ENCODE results near the gene KLHL21. TPM values are rescaled to one million over a fixed set of nuclear protein-coding genes. Genes with fewer than 3 reads are reported as not detected.
A peak's percentile ranks its signal among the peaks of the same experiment; 100 is the strongest.

The KLHL21 gene
- total and polyA plus RNA-seq, 12 donors, result 20.4 to 93.3 (median 69.6) TPM

GRCh38 chr1:6554031-6554906 is 48.4 kb downstream of the KLHL21 start, which contains the start of gene NOL9:
NOL9 (minus strand) TSS chr1:6554513; CDS start chr1:6554502, 11 bp downstream.
- H3K9me3 ChIP-seq, result no peaks in the 10 kb centered on the region
- 2 to 3% methylated on average over 86 to 87 of the region's 87 CpGs for WGBS, 2 donors
- intact Hi-C loops (cut with DNase I), result loop anchor here in 6 of 10 donors (1.0 to 10.0 kb wide), 9 partner anchors 25 to 93 kb away; partner anchors contain the start of genes ZBTB48 (in 3 of the 6) and KLHL21 (in 2 of the 6)
- H3K27ac ChIP-seq, result peak within 1 kb of the TSS; percentile 20 to 90 (median 85)
- peak; percentile 93 to 98 (median 96) for TF ChIP-seq CTCF (IDR thresholded peaks at IDR 0.05)
- peak within 1 kb of the TSS; percentile 79 to 100 (median 94) for H3K4me3 ChIP-seq
- no peaks in the 10 kb centered on the region for H3K27me3 ChIP-seq
- DNase-seq (peak; percentile 96), ATAC-seq (peak; percentile 96 to 99 (median 98))
- H3K36me3 ChIP-seq, result peaks cover 0 to 22% (median 12%) of the 10 kb centered on the region in 9 donors
- peaks cover 10 to 26% (median 22%) of the 10 kb centered on the region in 9 donors for H3K4me1 ChIP-seq

GRCh38 chr1:6547301-6547700 is 55.4 kb downstream of the KLHL21 start:
- peak in 3 of 9 donors; percentile 5 to 16 (median 11) for TF ChIP-seq CTCF (IDR thresholded peaks at IDR 0.05)
- intact Hi-C loops (cut with DNase I), result loop anchor here in 1 of 10 donors (5.0 kb wide), 1 partner anchor 60 kb away; no protein-coding TSS in a partner anchor
- ATAC-seq (peak in 2 of 8 donors; percentile 36 to 41), DNase-seq (no peak)
- 60 to 69% methylated on average over 4 of the region's 4 CpGs for WGBS, 2 donors
- H3K36me3 ChIP-seq, result peaks cover 0 to 89% (median 38%) of the 10 kb centered on the region in 9 donors
- H3K4me3 ChIP-seq, result no peak overlapping the region
- H3K27ac ChIP-seq, result peak overlapping the region in 5 of 10 donors; percentile 28 to 86 (median 63)
- H3K27me3 ChIP-seq, result no peaks in the 10 kb centered on the region
- peaks cover 0 to 30% (median 16%) of the 10 kb centered on the region in 9 donors for H3K4me1 ChIP-seq
- H3K9me3 ChIP-seq, result no peaks in the 10 kb centered on the region

GRCh38 chr1:6546326-6546725 is 56.3 kb downstream of the KLHL21 start:
- H3K27ac ChIP-seq, result peak overlapping the region in 9 of 10 donors; percentile 30 to 86 (median 64)
- no peak overlapping the region for H3K4me3 ChIP-seq
- ATAC-seq (peak in 7 of 8 donors; percentile 56 to 89 (median 79)), DNase-seq (peak in 1 of 2 donors; percentile 15)
- no peaks in the 10 kb centered on the region for H3K9me3 ChIP-seq
- WGBS, 2 donors, result 58 to 63% methylated on average over 5 of the region's 5 CpGs
- no peak for TF ChIP-seq CTCF (IDR thresholded peaks at IDR 0.05)
- intact Hi-C loops (cut with DNase I), result loop anchor here in 1 of 10 donors (5.0 kb wide), 1 partner anchor 59 kb away; no protein-coding TSS in a partner anchor
- H3K4me1 ChIP-seq, result peaks cover 0 to 30% (median 16%) of the 10 kb centered on the region in 9 donors
- H3K27me3 ChIP-seq, result no peaks in the 10 kb centered on the region
- peaks cover 0 to 99% (median 38%) of the 10 kb centered on the region in 9 donors for H3K36me3 ChIP-seq
